NCI-H774 (cell line): Measurements from ENCODE around the gene STON2.
"Not testable (repeated sequence)": the region's sequence is repeated elsewhere in the genome, so short reads cannot be mapped to it uniquely, and the experiment has no call there.

ENCODE experiments used
- DNase-seq: peaks from one replicate; lab custom pipeline; 2025; lab: John Stamatoyannopoulos, UW

Gene STON2

GRCh38 chr14:81380009-81380408 lies 20.1 kb downstream of the STON2 start:
- DNase-seq: not testable (repeated sequence)

- no peak for DNase-seq
Observed at GRCh38 chr14:81371802-81372201, 28.3 kb downstream of the STON2 start.

- DNase-seq: no peak
Observed at GRCh38 chr14:81367563-81367962, 32.6 kb downstream of the STON2 start.

- no peak for DNase-seq
Observed at GRCh38 chr14:81366884-81367283, 33.2 kb downstream of the STON2 start.

- no peak for DNase-seq
Observed at GRCh38 chr14:81366214-81366613, 33.9 kb downstream of the STON2 start.

GRCh38 chr14:81363746-81364378 lies 36.3 kb downstream of the STON2 start:
- DNase-seq: no peak

- DNase-seq: no peak
Observed at GRCh38 chr14:81353691-81354323, 46.3 kb downstream of the STON2 start.

GRCh38 chr14:81352413-81352812 lies 47.7 kb downstream of the STON2 start:
- DNase-seq: no peak

- DNase-seq: no peak
Observed at GRCh38 chr14:81351205-81351604, 48.9 kb downstream of the STON2 start.

- no peak for DNase-seq
Observed at GRCh38 chr14:81350344-81351130, 49.6 kb downstream of the STON2 start.

- no peak for DNase-seq
Observed at GRCh38 chr14:81348061-81348460, 52.1 kb downstream of the STON2 start.

GRCh38 chr14:81345781-81346180 lies 54.3 kb downstream of the STON2 start:
- DNase-seq: no peak

GRCh38 chr14:81344481-81345160 lies 55.5 kb downstream of the STON2 start:
- no peak for DNase-seq

- no peak for DNase-seq
Observed at GRCh38 chr14:81343701-81344100, 56.4 kb downstream of the STON2 start.

- no peak for DNase-seq
Observed at GRCh38 chr14:81342850-81343580, 57.1 kb downstream of the STON2 start.

GRCh38 chr14:81341781-81342180 lies 58.3 kb downstream of the STON2 start:
- DNase-seq: no peak

- peak; percentile 27 for DNase-seq
Observed at GRCh38 chr14:81341370-81341769, 58.8 kb downstream of the STON2 start.

- no peak for DNase-seq
Observed at GRCh38 chr14:81340201-81340600, 59.9 kb downstream of the STON2 start.

- DNase-seq: no peak
Observed at GRCh38 chr14:81337073-81337472, 63.1 kb downstream of the STON2 start.

GRCh38 chr14:81336009-81336408 lies 64.1 kb downstream of the STON2 start:
- no peak for DNase-seq

- DNase-seq: no peak
Observed at GRCh38 chr14:81332725-81333124, 67.4 kb downstream of the STON2 start.
